Measurements from ENCODE around the gene PGLYRP2. TPM values are rescaled to one million over a fixed set of nuclear protein-coding genes. Genes with fewer than 3 reads are reported as not detected.
A peak's percentile ranks its signal among the peaks of the same experiment; 100 is the strongest.

The PGLYRP2 gene
- total and polyA plus RNA-seq, 12 donors: not detected

- no peak for TF ChIP-seq CTCF (IDR thresholded peaks at IDR 0.05)
- no peak for TF ChIP-seq POLR2A (IDR thresholded peaks at IDR 0.05)
- WGBS, 4 donors: 89 to 95% (median 92%) methylated on average over 16 to 19 of the region's 19 CpGs
- intact Hi-C loops (cut with DNase I): no loop called here
These were observed 32.5 kb upstream of the PGLYRP2 start for GRCh38 chr19:15511671-15512424.

GRCh38 chr19:15508035-15508710 is 28.9 kb upstream of the PGLYRP2 start, which contains the start of gene CYP4F22:
Gene CYP4F22 (plus strand): TSS chr19:15508525. CDS start chr19:15525337, 16,812 bp downstream.
- DNase-seq: no peak
- no peaks in the 10 kb centered on the region for H3K9me3 ChIP-seq (replicated peaks in 1 of 3)
- H3K4me1 ChIP-seq (replicated peaks in 1 of 2): no peaks in the 10 kb centered on the region
- TF ChIP-seq CTCF (IDR thresholded peaks at IDR 0.05) (no peak), POLR2A (IDR thresholded peaks at IDR 0.05) (no peak)
- no peaks in the 10 kb centered on the region for H3K36me3 ChIP-seq (replicated peaks in 1 of 2)
- WGBS, 4 donors: 4 to 9% (median 6%) methylated on average over 15 to 52 of the region's 52 CpGs
- H3K27ac ChIP-seq: no peak within 1 kb of the TSS
- peaks cover 33% of the 10 kb centered on the region for H3K27me3 ChIP-seq
- intact Hi-C loops (cut with DNase I): no loop called here
- peak within 1 kb of the TSS in 1 of 4 donors; percentile 19 for H3K4me3 ChIP-seq

More at GRCh38 chr19:15511671-15512424, 32.5 kb upstream of the PGLYRP2 start:
- H3K27ac ChIP-seq: no peak overlapping the region
- H3K27me3 ChIP-seq: peaks cover 33% of the 10 kb centered on the region
- H3K4me3 ChIP-seq: no peak overlapping the region
- H3K9me3 ChIP-seq (replicated peaks in 1 of 3): no peaks in the 10 kb centered on the region
- DNase-seq: no peak
- H3K4me1 ChIP-seq (replicated peaks in 1 of 2): no peaks in the 10 kb centered on the region
- H3K36me3 ChIP-seq (replicated peaks in 1 of 2): no peaks in the 10 kb centered on the region

- Histone ChIP-seq H3K9me3 (replicated peaks in 1 of 3) (no peaks in the 10 kb centered on the region), H3K27ac (no peak overlapping the region), H3K4me1 (replicated peaks in 1 of 2) (no peaks in the 10 kb centered on the region), H3K4me3 (no peak overlapping the region), H3K27me3 (peaks cover 33% of the 10 kb centered on the region), H3K36me3 (replicated peaks in 1 of 2) (no peaks in the 10 kb centered on the region)
- TF ChIP-seq POLR2A (IDR thresholded peaks at IDR 0.05): no peak
- TF ChIP-seq CTCF (IDR thresholded peaks at IDR 0.05): no peak
- 48 to 57% (median 53%) methylated on average over 12 to 14 of the region's 14 CpGs for WGBS, 4 donors
- DNase-seq: no peak
- intact Hi-C loops (cut with DNase I): no loop called here
These were observed 28.1 kb upstream of the PGLYRP2 start for GRCh38 chr19:15507068-15508034.

All from adrenal gland (tissue), 12 donors.